Caco-2 (cell line): ENCODE measurements around the gene RNU1-4. TPM values are rescaled to one million over a fixed set of nuclear protein-coding genes. Genes with fewer than 3 reads are reported as not detected.
"Not testable (repeated sequence)": the region's sequence is repeated elsewhere in the genome, so short reads cannot be mapped to it uniquely, and the experiment has no call there.

Experiments
- BruUV-seq: library from RNA; stranded (reverse); fragments of 400-500 nt; replicated peaks from 2 replicates; lab custom pipeline; 2021; lab: Mats Ljungman, UMichigan
- CTCF ChIA-PET: fragments of 300-600 bp; sonication (Branson Sonifier 250); formaldehyde crosslinking; loops from one replicate; lab custom pipeline; 2022; ENCODE audit warnings: antibody characterized with exemption; lab: Charles Lee
- POLR2A ChIA-PET: fragments of 300-600 bp; sonication (Branson Sonifier 250); formaldehyde crosslinking; loops from one replicate; lab custom pipeline; 2022; ENCODE audit warnings: antibody characterized with exemption; lab: Charles Lee
- DNase-seq, 2 experiments: peaks; one replicate each; pipeline versions ENCODE4 v3.0.0 to v3.0.0-alpha.2; 2020 to 2022
- H3K27me3 ChIP-seq: replicated peaks from 2 replicates; pipeline ENCODE4 v1.6.0; 2011; ENCODE audit warnings: low read length; ENCODE audit not compliant: control insufficient read depth, insufficient read depth
- H3K36me3 ChIP-seq: 2 replicates; pipeline ENCODE4 v1.5.1; 2011; ENCODE audit warnings: low read length; ENCODE audit not compliant: control insufficient read depth, insufficient read depth
- H3K4me1 ChIP-seq: fragments of 250-450 bp; sonication (Bioruptor Pico); 2 replicates; pipeline ENCODE4 v1.5.1; 2020; ENCODE audit warnings: mild to moderate bottlenecking
- H3K4me3 ChIP-seq: 2 replicates; pipeline ENCODE4 v1.5.1; 2011; ENCODE audit warnings: low read depth, mild to moderate bottlenecking, control low read depth, low read length
- H3K9me3 ChIP-seq: fragments of 250-450 bp; sonication (Bioruptor Pico); 2 replicates; pipeline ENCODE4 v1.5.1; 2020; ENCODE audit warnings: mild to moderate bottlenecking, moderate library complexity
- H3K27ac Mint-ChIP-seq: one replicate; pipeline ENCODE4 v1.8.0; 2022; ENCODE audit warnings: mixed read lengths; ENCODE audit not compliant: unreplicated experiment
- H3K27me3 Mint-ChIP-seq: one replicate; pipeline ENCODE4 v1.8.0; 2022; ENCODE audit warnings: mixed read lengths; ENCODE audit not compliant: insufficient read depth, unreplicated experiment
- H3K36me3 Mint-ChIP-seq: one replicate; pipeline ENCODE4 v1.8.0; 2022; ENCODE audit warnings: mild to moderate bottlenecking, mixed read lengths; ENCODE audit not compliant: insufficient read depth, unreplicated experiment
- H3K4me1 Mint-ChIP-seq: one replicate; pipeline ENCODE4 v1.8.0; 2022; ENCODE audit warnings: low read depth, mixed read lengths; ENCODE audit not compliant: unreplicated experiment
- H3K4me3 Mint-ChIP-seq: one replicate; pipeline ENCODE4 v1.8.0; 2022; ENCODE audit warnings: mild to moderate bottlenecking, moderate library complexity, mixed read lengths; ENCODE audit not compliant: unreplicated experiment
- H3K9me3 Mint-ChIP-seq: one replicate; pipeline ENCODE4 v1.8.0; 2022; ENCODE audit warnings: mixed read lengths; ENCODE audit not compliant: unreplicated experiment
- intact Hi-C: fragments of 100-400 bp; cut with micrococcal nuclease; formaldehyde crosslinking; loops from one replicate; pipeline ENCODE4 v1.10.0; 2022; ENCODE audit not compliant: unreplicated experiment
- total RNA-seq: library from RNA; stranded (reverse); gene quantifications from 2 replicates; pipeline ENCODE4 v1.2.3, GENCODE V29; 2022
- TF ChIP-seq, protein P1 (sequence below), 2 experiments: fragments of 200-600 bp in 1 of 2; IDR thresholded peaks; 1 replicate in 1 of 2; 2 replicates in 1 of 2; pipeline versions ENCODE4 v1.5.1 to v1.8.0; 2011 to 2022; ENCODE audit warnings: antibody characterized with exemption in 1 of 2, control low read depth in 1 of 2, inconsistent platforms in 1 of 2, low read depth in 1 of 2, low read length in 1 of 2, mild to moderate bottlenecking in 1 of 2, moderate library complexity in 1 of 2; ENCODE audit not compliant: insufficient read depth in 1 of 2, severe bottlenecking in 1 of 2, unreplicated experiment in 1 of 2

Gene RNU1-4
- total RNA-seq, 1 experiment from 2014 or later, result 1,622 TPM

DNA sequence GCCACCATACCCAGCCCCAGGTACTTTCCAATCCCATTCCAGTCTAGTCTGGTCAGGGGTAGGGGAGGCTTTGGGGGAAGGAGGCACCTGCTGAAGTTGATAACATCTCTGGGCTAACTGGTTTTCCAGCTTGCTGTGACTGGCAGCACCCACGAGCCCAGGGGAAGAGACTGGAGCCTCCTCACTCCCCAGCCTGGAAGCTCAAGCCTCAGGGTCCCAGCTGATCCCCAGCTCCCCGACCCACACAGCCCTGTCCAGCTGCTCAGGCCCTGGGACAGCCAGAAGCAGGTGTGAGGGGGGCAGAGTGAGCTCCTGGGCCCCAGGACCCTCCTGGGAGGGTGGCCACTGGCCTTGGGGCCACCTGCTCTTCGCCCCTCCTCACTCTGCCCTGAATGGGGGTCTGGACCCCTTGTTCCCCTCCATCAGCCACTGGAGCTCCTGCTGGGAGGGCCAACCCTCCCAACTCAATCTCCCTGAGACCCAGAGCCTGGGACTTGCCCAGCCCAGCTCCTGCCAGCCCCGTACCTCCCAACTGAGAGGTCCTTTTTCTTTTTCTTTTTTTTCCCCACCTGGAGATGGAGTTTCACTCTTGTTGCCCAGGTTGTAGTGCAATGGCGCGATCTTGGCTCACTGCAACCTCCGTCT is 23.5 kb upstream of the RNU1-4 start:
- ChIA-PET POLR2A (interaction anchor here (0.6 kb wide), 1 partner anchor 103 kb away, joined by 5 read pairs; the partner anchor contains the start of gene NBPF1), CTCF (no interaction called here)
- DNase-seq, result peak in 1 of 2 experiments; percentile 58
- no peak overlapping the region for H3K27ac Mint-ChIP-seq
- TF ChIP-seq, protein P1, sequence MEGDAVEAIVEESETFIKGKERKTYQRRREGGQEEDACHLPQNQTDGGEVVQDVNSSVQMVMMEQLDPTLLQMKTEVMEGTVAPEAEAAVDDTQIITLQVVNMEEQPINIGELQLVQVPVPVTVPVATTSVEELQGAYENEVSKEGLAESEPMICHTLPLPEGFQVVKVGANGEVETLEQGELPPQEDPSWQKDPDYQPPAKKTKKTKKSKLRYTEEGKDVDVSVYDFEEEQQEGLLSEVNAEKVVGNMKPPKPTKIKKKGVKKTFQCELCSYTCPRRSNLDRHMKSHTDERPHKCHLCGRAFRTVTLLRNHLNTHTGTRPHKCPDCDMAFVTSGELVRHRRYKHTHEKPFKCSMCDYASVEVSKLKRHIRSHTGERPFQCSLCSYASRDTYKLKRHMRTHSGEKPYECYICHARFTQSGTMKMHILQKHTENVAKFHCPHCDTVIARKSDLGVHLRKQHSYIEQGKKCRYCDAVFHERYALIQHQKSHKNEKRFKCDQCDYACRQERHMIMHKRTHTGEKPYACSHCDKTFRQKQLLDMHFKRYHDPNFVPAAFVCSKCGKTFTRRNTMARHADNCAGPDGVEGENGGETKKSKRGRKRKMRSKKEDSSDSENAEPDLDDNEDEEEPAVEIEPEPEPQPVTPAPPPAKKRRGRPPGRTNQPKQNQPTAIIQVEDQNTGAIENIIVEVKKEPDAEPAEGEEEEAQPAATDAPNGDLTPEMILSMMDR (IDR thresholded peaks at IDR 0.05; ENCODE audit: insufficient read depth in 1 of 2, low read depth in 1 of 2, low read length in 1 of 2, severe bottlenecking in 1 of 2, unreplicated experiment in 1 of 2), result no peak
- Histone ChIP-seq H3K36me3 (no peaks in the 10 kb centered on the region), H3K4me3 (no peak overlapping the region), H3K4me1 (no peaks in the 10 kb centered on the region), H3K9me3 (no peaks in the 10 kb centered on the region), H3K27me3 (no peaks in the 10 kb centered on the region)
- H3K36me3 Mint-ChIP-seq, result no peaks in the 10 kb centered on the region
- H3K4me3 Mint-ChIP-seq, result no peak overlapping the region
- intact Hi-C loops, result no loop called here
- no peaks in the 10 kb centered on the region for H3K4me1 Mint-ChIP-seq
- no TSS peak for BruUV-seq
- no peaks in the 10 kb centered on the region for H3K27me3 Mint-ChIP-seq
- H3K9me3 Mint-ChIP-seq, result no peaks in the 10 kb centered on the region

DNA sequence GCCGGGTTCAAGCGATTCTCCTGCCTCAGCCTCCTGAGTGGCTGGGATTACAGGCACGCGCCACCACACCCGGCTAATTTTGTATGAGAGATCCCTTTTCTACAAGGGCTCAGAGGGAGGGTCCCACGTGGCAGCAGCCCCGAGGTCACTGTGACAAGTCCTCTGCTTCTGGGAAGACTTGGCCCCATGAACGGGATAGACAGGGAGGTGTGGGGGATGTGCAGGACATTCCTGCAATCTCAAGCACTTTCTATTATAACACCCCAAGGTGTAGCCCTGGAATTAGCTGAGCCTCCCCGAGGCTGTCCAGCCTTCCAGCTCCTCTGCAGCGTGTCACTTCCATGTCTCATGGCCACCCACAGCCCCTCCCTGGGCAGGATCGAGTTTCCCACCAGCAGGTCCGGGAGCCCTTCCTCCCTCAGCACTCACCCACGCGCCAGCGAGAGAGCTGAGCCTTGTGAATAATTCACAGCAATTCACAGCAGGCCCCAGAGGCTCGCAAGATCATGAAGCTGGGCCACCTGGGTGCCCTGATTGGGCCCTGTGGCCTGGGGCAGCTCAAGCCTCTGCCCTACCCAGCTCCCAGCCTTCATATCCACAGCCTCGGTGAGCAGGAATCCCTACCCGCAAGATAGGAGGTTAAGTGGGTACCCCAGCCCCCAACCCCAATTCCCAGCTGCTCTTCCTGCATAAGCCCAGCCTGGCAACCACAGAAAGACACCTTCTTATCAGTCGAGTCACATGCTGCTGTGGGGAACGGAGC is 22.8 kb upstream of the RNU1-4 start:
- DNase-seq, result no peak
- no peaks in the 10 kb centered on the region for H3K27me3 ChIP-seq

DNA sequence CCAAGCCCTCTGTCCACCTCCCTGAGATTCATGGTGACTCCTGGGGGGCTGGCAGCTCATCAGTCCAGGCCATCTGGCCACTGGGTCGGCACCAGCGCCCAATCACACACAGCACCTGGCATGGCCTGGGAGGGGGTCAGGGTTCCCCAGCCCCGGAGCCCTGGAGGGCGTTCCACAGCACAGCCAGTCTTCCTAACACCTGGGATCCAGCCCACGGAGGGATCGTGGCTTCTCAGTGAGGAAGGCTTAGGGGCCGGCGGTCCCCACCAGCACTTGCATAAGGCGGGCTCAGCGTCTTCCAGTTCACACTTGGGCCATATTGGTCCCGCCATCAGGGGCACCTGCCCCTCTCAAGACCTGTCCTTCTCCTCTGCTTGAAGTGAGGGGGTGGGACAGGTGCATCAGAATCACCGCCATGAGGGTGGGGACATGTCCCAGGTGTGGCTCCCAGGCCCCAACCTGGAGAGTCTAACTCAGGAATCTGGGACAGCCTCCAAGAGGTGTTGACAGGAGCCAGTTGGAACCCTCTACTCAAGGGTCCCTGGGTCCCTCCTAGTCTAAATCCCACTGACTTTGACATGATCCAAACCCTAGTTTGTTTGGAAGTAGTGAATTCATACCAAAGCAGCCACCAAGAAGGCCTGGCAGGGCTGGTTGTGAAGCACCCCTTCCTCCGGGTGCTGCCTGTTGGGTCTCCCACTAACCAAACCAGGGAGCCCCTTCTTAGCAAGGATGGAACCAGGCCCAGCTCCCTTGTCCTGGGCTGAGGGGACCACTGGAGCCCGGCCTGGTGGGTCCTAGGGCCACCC is 22.0 kb upstream of the RNU1-4 start:
- CTCF ChIA-PET, result interaction anchor here (0.6 to 0.9 kb wide), 2 partner anchors 13 to 77 kb away, joined by 4 read pairs; no protein-coding TSS in a partner anchor
- H3K9me3 ChIP-seq, H3K36me3 Mint-ChIP-seq, H3K4me1 ChIP-seq, DNase-seq, H3K4me3 Mint-ChIP-seq, H3K9me3 Mint-ChIP-seq, intact Hi-C loops, H3K27me3 Mint-ChIP-seq, H3K27me3 ChIP-seq, BruUV-seq, H3K4me3 ChIP-seq, H3K27ac Mint-ChIP-seq, H3K36me3 ChIP-seq, H3K4me1 Mint-ChIP-seq, POLR2A ChIA-PET: not testable (repeated sequence)

More for the DNA sequence above, 22.8 kb upstream of the RNU1-4 start:
- intact Hi-C loops, result no loop called here
- Mint-ChIP-seq H3K27me3 (no peaks in the 10 kb centered on the region), H3K36me3 (no peaks in the 10 kb centered on the region), H3K4me3 (no peak overlapping the region), H3K4me1 (no peaks in the 10 kb centered on the region), H3K9me3 (no peaks in the 10 kb centered on the region), H3K27ac (no peak overlapping the region)
- TF ChIP-seq, protein P1 (IDR thresholded peaks at IDR 0.05; ENCODE audit: insufficient read depth in 1 of 2, low read depth in 1 of 2, low read length in 1 of 2, severe bottlenecking in 1 of 2, unreplicated experiment in 1 of 2), result no peak
- Histone ChIP-seq H3K4me3 (no peak overlapping the region), H3K9me3 (no peaks in the 10 kb centered on the region), H3K36me3 (no peaks in the 10 kb centered on the region), H3K4me1 (no peaks in the 10 kb centered on the region)
- ChIA-PET POLR2A (no interaction called here), CTCF (interaction anchor here (0.9 kb wide), 1 partner anchor 12 kb away, joined by 4 read pairs; no protein-coding TSS in a partner anchor)
- BruUV-seq, result no TSS peak
